Activated B cell treated with CpG ODN at 0.5 μM for 24 hours (primary cell): ENCODE measurements around the gene CCR9. TPM values are rescaled to one million over a fixed set of nuclear protein-coding genes. Genes with fewer than 3 reads are reported as not detected.

Experiments used
- ATAC-seq: fragments of 200-7000 bp; cut with Tn5 transposase; one replicate; pipeline ENCODE4 v1.10.0; 2021; ENCODE audit warnings: low read depth, mild to moderate bottlenecking, moderate library complexity
- CTCF ChIA-PET: fragments of 350-600 bp; sonication (Branson Sonifier 250); formaldehyde crosslinking; loops from one replicate; lab custom pipeline; 2021; ENCODE audit warnings: antibody characterized with exemption; lab: Charles Lee
- POLR2A ChIA-PET: fragments of 350-600 bp; sonication (Branson Sonifier 250); formaldehyde crosslinking; loops from one replicate; lab custom pipeline; 2021; ENCODE audit warnings: antibody characterized with exemption; lab: Charles Lee
- DNase-seq: peaks from one replicate; pipeline ENCODE4 v3.0.0; 2022
- H3K27ac Mint-ChIP-seq: one replicate; pipeline ENCODE4 v1.8.0; 2020; ENCODE audit warnings: mixed read lengths
- H3K27me3 Mint-ChIP-seq: one replicate; pipeline ENCODE4 v1.8.0; 2021; ENCODE audit warnings: mixed read lengths
- H3K36me3 Mint-ChIP-seq: one replicate; pipeline ENCODE4 v1.8.0; 2021; ENCODE audit warnings: low read depth, mixed read lengths
- H3K4me1 Mint-ChIP-seq: one replicate; pipeline ENCODE4 v1.8.0; 2021; ENCODE audit warnings: mixed read lengths
- H3K4me3 Mint-ChIP-seq: one replicate; pipeline ENCODE4 v1.8.0; 2020; ENCODE audit warnings: mild to moderate bottlenecking, mixed read lengths
- H3K9me3 Mint-ChIP-seq: one replicate; pipeline ENCODE4 v1.8.0; 2020; ENCODE audit warnings: mixed read lengths
- CTCF ChIP-seq: fragments of 200-600 bp; IDR thresholded peaks from one replicate; pipeline ENCODE4 v1.8.0; 2022; ENCODE audit warnings: antibody characterized with exemption, mild to moderate bottlenecking
- intact Hi-C: fragments of 100-400 bp; cut with micrococcal nuclease; formaldehyde crosslinking; loops from one replicate; pipeline ENCODE4 v1.15.1; 2024
- total RNA-seq: library from RNA; stranded (reverse); gene quantifications from 2 replicates; pipeline ENCODE4 v1.2.3, GENCODE V29; 2022

Gene CCR9
- total RNA-seq, 1 donor from 2014 or later, result 0.84 TPM

- Mint-ChIP-seq H3K4me3 (no peak overlapping the region), H3K27ac (no peak overlapping the region), H3K36me3 (no peaks in the 10 kb centered on the region), H3K4me1 (peaks cover 32% of the 10 kb centered on the region), H3K9me3 (no peaks in the 10 kb centered on the region), H3K27me3 (peaks cover 4% of the 10 kb centered on the region)
- POLR2A ChIA-PET, result interaction anchor here (0.6 kb wide), 1 partner anchor 32 kb away, joined by 4 read pairs; no protein-coding TSS in a partner anchor
- intact Hi-C loops, result loop anchor here (5.0 kb wide), 1 partner anchor 36 kb away; no protein-coding TSS in a partner anchor
- CTCF ChIA-PET, result no interaction called here
- ATAC-seq (no peak), DNase-seq (no peak)
- TF ChIP-seq CTCF, result no peak
Observed at GRCh38 chr3:45871780-45872179, 14.6 kb upstream of the CCR9 start.

GRCh38 chr3:45872569-45872968, 13.8 kb upstream of the CCR9 start:
- CTCF ChIA-PET, result no interaction called here

GRCh38 chr3:45873036-45873435, 13.3 kb upstream of the CCR9 start:
- no peak for ATAC-seq

More at GRCh38 chr3:45872569-45872968, 13.8 kb upstream of the CCR9 start:
- DNase-seq (no peak), ATAC-seq (no peak)
- H3K27ac Mint-ChIP-seq, result no peak overlapping the region
- intact Hi-C loops, result loop anchor here (5.0 kb wide), 1 partner anchor 35 kb away; no protein-coding TSS in a partner anchor
- no peaks in the 10 kb centered on the region for H3K27me3 Mint-ChIP-seq
- peaks cover 30% of the 10 kb centered on the region for H3K4me1 Mint-ChIP-seq
- H3K9me3 Mint-ChIP-seq, result no peaks in the 10 kb centered on the region
- TF ChIP-seq CTCF, result no peak
- no peak overlapping the region for H3K4me3 Mint-ChIP-seq
- POLR2A ChIA-PET, result interaction anchor here (0.6 kb wide), 1 partner anchor 32 kb away, joined by 4 read pairs; no protein-coding TSS in a partner anchor
- H3K36me3 Mint-ChIP-seq, result no peaks in the 10 kb centered on the region

GRCh38 chr3:45873638-45874037, 12.7 kb upstream of the CCR9 start:
- Mint-ChIP-seq H3K9me3 (no peaks in the 10 kb centered on the region), H3K4me3 (no peak overlapping the region), H3K27ac (no peak overlapping the region), H3K27me3 (no peaks in the 10 kb centered on the region), H3K4me1 (peaks cover 30% of the 10 kb centered on the region), H3K36me3 (no peaks in the 10 kb centered on the region)
- POLR2A ChIA-PET, result interaction anchor here (1.4 kb wide), 1 partner anchor 31 kb away, joined by 3 read pairs; no protein-coding TSS in a partner anchor
- CTCF ChIA-PET, result no interaction called here
- TF ChIP-seq CTCF, result no peak
- no peak for ATAC-seq
- DNase-seq, result no peak
- intact Hi-C loops, result loop anchor here (5.0 kb wide), 1 partner anchor 34 kb away; no protein-coding TSS in a partner anchor

More at GRCh38 chr3:45873036-45873435, 13.3 kb upstream of the CCR9 start:
- Mint-ChIP-seq H3K9me3 (no peaks in the 10 kb centered on the region), H3K4me3 (no peak overlapping the region), H3K36me3 (no peaks in the 10 kb centered on the region), H3K4me1 (peaks cover 30% of the 10 kb centered on the region), H3K27ac (no peak overlapping the region), H3K27me3 (no peaks in the 10 kb centered on the region)
- no peak for TF ChIP-seq CTCF
- ChIA-PET POLR2A (interaction anchor here (1.4 kb wide), 1 partner anchor 30 kb away, joined by 3 read pairs; no protein-coding TSS in a partner anchor), CTCF (no interaction called here)
- no peak for DNase-seq
- intact Hi-C loops, result loop anchor here (5.0 kb wide), 1 partner anchor 34 kb away; no protein-coding TSS in a partner anchor

- ATAC-seq (no peak), DNase-seq (no peak)
- Mint-ChIP-seq H3K27ac (no peak overlapping the region), H3K4me3 (no peak overlapping the region), H3K4me1 (peaks cover 20% of the 10 kb centered on the region), H3K36me3 (no peaks in the 10 kb centered on the region), H3K27me3 (peaks cover 3% of the 10 kb centered on the region), H3K9me3 (no peaks in the 10 kb centered on the region)
- intact Hi-C loops, result loop anchor here (5.0 kb wide), 1 partner anchor 32 kb away; no protein-coding TSS in a partner anchor
- POLR2A ChIA-PET, result no interaction called here
- no peak for TF ChIP-seq CTCF
- CTCF ChIA-PET, result no interaction called here
Observed at GRCh38 chr3:45874677-45875346, 11.5 kb upstream of the CCR9 start.
